ENCODE data around the gene LIAS.

DNA sequence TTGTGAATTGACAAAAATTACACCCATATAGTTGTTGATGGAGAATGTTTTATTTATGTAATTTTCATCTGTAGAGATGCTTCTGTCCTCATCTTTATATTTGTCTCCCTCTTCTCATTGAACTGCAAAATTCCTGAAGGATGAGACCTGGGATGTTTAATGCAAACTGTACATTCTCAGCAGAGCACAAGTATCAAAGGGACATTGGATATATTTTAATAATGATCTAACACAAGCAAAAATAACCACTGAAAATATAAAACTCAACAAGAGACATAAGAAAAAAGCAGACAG lies 39.8 kb downstream of the LIAS start:
- TF ChIP-seq POLR2A (IDR thresholded peaks at IDR 0.05) = no peak
- TF ChIP-seq, protein P1, sequence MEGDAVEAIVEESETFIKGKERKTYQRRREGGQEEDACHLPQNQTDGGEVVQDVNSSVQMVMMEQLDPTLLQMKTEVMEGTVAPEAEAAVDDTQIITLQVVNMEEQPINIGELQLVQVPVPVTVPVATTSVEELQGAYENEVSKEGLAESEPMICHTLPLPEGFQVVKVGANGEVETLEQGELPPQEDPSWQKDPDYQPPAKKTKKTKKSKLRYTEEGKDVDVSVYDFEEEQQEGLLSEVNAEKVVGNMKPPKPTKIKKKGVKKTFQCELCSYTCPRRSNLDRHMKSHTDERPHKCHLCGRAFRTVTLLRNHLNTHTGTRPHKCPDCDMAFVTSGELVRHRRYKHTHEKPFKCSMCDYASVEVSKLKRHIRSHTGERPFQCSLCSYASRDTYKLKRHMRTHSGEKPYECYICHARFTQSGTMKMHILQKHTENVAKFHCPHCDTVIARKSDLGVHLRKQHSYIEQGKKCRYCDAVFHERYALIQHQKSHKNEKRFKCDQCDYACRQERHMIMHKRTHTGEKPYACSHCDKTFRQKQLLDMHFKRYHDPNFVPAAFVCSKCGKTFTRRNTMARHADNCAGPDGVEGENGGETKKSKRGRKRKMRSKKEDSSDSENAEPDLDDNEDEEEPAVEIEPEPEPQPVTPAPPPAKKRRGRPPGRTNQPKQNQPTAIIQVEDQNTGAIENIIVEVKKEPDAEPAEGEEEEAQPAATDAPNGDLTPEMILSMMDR (IDR thresholded peaks at IDR 0.05) = no peak

Measured in transverse colon (tissue), 3 donors.